ENCODE data around the gene A4GALT.

A4GALT gene

DNA sequence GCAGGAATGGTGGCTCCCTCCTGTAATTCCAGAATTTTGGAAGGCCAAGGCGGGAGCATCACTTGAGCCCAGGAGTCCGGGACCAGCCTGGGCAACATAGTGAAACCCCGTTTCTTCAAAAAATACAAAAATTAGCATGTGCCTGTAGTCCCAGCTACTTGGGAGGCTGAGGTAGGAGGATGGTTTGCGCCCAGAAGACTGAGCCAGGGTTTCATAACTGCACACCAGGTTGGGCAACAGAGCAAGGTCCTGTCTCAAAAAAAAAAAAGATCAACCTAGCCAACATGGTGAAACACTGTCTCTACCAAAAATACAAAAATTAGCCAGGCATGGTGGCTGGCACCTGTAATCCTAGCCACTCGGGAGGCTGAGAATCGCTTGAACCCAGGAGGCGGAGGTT lies 6.4 kb downstream of the A4GALT start:
- DNase-seq (ENCODE audit: low read depth) = no peak
- TF ChIP-seq, protein P1, sequence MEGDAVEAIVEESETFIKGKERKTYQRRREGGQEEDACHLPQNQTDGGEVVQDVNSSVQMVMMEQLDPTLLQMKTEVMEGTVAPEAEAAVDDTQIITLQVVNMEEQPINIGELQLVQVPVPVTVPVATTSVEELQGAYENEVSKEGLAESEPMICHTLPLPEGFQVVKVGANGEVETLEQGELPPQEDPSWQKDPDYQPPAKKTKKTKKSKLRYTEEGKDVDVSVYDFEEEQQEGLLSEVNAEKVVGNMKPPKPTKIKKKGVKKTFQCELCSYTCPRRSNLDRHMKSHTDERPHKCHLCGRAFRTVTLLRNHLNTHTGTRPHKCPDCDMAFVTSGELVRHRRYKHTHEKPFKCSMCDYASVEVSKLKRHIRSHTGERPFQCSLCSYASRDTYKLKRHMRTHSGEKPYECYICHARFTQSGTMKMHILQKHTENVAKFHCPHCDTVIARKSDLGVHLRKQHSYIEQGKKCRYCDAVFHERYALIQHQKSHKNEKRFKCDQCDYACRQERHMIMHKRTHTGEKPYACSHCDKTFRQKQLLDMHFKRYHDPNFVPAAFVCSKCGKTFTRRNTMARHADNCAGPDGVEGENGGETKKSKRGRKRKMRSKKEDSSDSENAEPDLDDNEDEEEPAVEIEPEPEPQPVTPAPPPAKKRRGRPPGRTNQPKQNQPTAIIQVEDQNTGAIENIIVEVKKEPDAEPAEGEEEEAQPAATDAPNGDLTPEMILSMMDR (IDR thresholded peaks at IDR 0.05; ENCODE audit: insufficient read depth, low read depth, low read length, missing control alignments) = no peak
- no peak overlapping the region for H3K4me3 ChIP-seq (ENCODE audit: low read depth, low read length)

DNA sequence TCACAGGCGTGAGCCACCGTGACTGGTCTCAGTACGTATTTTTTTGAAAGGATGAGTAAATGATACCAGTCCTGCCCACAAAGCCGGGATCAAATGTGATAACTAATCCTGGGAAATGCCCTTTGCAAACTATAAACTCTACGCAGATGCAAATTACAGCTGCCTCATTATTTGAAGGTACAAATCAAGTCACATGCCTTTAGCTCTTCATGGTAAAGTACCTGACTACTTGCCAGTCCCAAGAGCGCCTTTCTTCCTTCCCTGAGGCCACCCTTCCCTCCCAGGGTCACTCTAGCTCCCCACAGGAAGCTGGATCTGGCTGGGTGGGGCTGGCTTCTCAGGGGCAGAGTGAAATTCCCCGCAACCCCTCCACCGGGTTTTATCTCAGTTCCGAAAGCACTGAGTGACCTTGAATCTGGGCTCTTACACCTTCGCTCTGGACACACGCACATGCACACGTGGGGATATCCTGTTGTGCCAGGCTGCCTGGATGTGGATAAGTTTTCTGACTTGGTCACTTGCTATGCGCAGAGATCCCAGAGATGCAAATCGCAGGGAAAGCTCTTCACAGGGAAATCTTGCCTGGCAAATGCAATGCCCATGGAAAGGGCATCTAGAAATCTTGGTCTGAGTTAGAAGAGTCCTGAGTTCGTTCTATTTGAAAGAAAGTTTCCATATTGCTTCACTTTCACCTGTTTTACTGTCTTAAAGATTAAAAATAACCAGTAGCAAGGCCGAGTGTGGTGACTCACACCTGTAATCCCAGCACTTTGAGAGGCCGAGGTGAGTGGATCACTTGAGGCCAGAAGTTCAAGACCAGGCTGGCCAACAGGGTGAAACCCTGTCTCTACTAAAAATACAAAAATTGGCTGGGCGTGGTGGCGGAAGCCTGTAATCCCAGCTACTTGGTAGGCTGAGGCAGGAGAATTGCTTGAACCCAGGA lies 8.5 kb downstream of the A4GALT start:
- TF ChIP-seq, protein P1 (IDR thresholded peaks at IDR 0.05; ENCODE audit: insufficient read depth, low read depth, low read length, missing control alignments) = no peak
- no peak overlapping the region for H3K4me3 ChIP-seq (ENCODE audit: low read depth, low read length)
- peak; percentile 65 for DNase-seq (ENCODE audit: low read depth)

DNA sequence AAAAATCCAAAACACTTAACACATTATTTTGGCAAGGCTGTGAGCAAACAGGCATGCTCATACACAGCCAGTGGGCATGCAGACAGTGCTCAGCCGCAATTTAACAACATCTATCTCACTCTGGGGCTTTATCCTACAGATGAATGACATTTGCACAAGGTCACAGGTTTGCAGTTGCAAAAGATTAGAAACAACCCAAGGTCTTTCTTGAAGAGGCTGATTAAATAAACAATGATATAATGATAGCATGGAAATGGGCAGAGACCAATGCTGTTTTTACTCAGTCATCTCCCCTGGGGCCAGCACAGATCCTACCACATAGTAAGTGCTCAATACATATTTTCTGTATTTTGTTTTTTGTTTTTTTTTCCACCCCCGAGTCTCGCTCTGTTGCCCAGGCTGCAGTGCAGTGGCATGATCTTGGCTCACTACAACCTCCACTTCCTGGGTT lies 9.4 kb downstream of the A4GALT start:
- H3K4me3 ChIP-seq (ENCODE audit: low read depth, low read length) = no peak overlapping the region
- TF ChIP-seq, protein P1 (IDR thresholded peaks at IDR 0.05; ENCODE audit: insufficient read depth, low read depth, low read length, missing control alignments) = no peak
- DNase-seq (ENCODE audit: low read depth) = peak; percentile 43

DNA sequence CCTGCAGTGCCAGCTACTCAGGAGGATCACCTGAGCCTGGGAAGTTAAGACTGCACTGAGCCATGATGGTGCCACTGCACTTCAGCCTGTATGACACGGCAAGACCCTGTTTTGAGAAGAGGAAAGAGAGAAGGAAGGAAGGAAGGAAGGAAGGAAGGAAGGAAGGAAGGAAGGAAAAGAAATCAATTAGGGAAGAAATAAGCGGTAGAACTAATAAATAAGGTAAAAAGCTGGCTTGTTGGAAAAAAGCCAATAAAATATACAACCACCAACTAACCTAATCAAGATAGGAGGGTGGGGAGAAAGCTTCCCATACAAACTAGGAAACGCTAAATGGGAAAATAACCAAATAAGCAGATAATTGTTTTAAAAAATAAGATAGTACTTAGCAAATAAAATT lies 12.3 kb downstream of the A4GALT start:
- no peak overlapping the region for H3K4me3 ChIP-seq (ENCODE audit: low read depth, low read length)
- DNase-seq (ENCODE audit: low read depth) = no peak
- TF ChIP-seq, protein P1 (IDR thresholded peaks at IDR 0.05; ENCODE audit: insufficient read depth, low read depth, low read length, missing control alignments) = no peak

DNA sequence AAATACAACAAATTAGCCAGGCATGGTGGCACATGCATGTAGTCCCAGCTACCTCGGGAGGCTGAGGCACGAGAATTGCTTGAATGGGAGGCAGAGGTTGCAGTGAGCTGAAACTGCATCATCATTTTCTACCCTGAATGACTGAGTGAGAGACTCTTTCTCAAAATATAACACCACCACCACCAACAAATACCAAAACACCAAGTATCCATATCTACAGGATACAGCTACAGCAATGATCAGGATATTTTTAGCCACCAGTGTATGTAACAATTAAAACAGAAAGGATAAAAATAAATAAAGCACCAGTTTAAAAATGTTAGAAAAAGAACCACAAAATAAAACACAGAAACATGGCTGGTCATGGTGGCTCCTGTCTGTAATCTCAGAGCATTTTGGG lies 13.2 kb downstream of the A4GALT start:
- H3K4me3 ChIP-seq (ENCODE audit: low read depth, low read length) = no peak overlapping the region
- DNase-seq (ENCODE audit: low read depth) = no peak
- TF ChIP-seq, protein P1 (IDR thresholded peaks at IDR 0.05; ENCODE audit: insufficient read depth, low read depth, low read length, missing control alignments) = no peak

DNA sequence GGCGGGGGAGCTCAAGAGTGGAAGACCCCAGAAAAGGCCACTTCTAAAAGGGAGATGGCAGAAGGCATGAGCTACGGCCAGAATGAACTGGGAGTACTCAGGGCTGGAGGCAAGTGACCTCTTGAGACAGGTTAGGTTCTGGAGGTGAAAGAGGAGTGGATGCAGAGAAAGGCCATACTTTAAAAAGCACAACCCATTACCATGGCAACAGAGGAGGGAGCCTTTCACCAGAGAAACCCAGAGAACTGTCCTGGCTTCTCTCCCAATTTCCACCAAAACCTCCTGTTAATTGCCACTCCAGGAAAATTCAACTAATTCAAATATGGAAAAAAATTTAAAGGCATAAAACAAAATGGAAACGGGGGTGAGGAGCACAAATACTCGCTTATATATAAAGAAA lies 15.8 kb downstream of the A4GALT start:
- TF ChIP-seq, protein P1 (IDR thresholded peaks at IDR 0.05; ENCODE audit: insufficient read depth, low read depth, low read length, missing control alignments) = no peak
- no peak overlapping the region for H3K4me3 ChIP-seq (ENCODE audit: low read depth, low read length)
- DNase-seq (ENCODE audit: low read depth) = no peak
